Subcutaneous adipose tissue (tissue), 4 donors: ENCODE measurements around the gene EIF3D. TPM values are rescaled to one million over a fixed set of nuclear protein-coding genes. Genes with fewer than 3 reads are reported as not detected.

Experiments
- CTCF ChIP-seq: fragments of 450-650 bp; IDR thresholded peaks from one replicate; pipeline ENCODE4 v1.5.1; 2016; ENCODE audit warnings: low read depth, mild to moderate bottlenecking, control low read depth, antibody characterized with exemption, moderate library complexity
- total RNA-seq, 4 donors: library from RNA; depleted of rRNA; stranded (reverse); fragments of >200 nt; gene quantifications; one replicate each; pipeline ENCODE4 v1.1.0, GENCODE V29; 2016

The EIF3D gene
- total RNA-seq, 4 donors from 2014 or later: 218 to 260 (median 252) TPM

- TF ChIP-seq CTCF: no peak
Measured at GRCh38 chr22:36563001-36563400, 34.0 kb upstream of the EIF3D start.

GRCh38 chr22:36562261-36562835, 33.4 kb upstream of the EIF3D start:
- TF ChIP-seq CTCF: no peak

GRCh38 chr22:36561291-36561811, 32.4 kb upstream of the EIF3D start:
- no peak for TF ChIP-seq CTCF

- TF ChIP-seq CTCF: no peak
Measured at GRCh38 chr22:36560001-36560400, 31.0 kb upstream of the EIF3D start.

GRCh38 chr22:36554098-36554497, 25.1 kb upstream of the EIF3D start:
- TF ChIP-seq CTCF: no peak

GRCh38 chr22:36552289-36552688, 23.3 kb upstream of the EIF3D start:
- no peak for TF ChIP-seq CTCF

GRCh38 chr22:36550701-36551495, 21.9 kb upstream of the EIF3D start:
- no peak for TF ChIP-seq CTCF
